Activated CD4-positive, alpha-beta T cell treated with anti-CD3 and anti-CD28 coated beads for 36 hours (primary cell): Measurements from ENCODE around the gene SLMAP. TPM values are rescaled to one million over a fixed set of nuclear protein-coding genes. Genes with fewer than 3 reads are reported as not detected.

ENCODE experiments used
- ATAC-seq: fragments of 200-7000 bp; cut with Tn5 transposase; one replicate; pipeline ENCODE4 v1.10.0; 2021; ENCODE audit warnings: mild to moderate bottlenecking, moderate library complexity
- CTCF ChIA-PET: fragments of 350-600 bp; sonication (Branson Sonifier 250); formaldehyde crosslinking; loops from one replicate; lab custom pipeline; 2021; ENCODE audit warnings: antibody characterized with exemption; lab: Charles Lee
- POLR2A ChIA-PET: fragments of 350-600 bp; sonication (Branson Sonifier 250); formaldehyde crosslinking; loops from one replicate; lab custom pipeline; 2021; ENCODE audit warnings: antibody characterized with exemption, inconsistent platforms; lab: Charles Lee
- DNase-seq: peaks from one replicate; pipeline ENCODE4 v3.0.0-alpha.2; 2020
- H3K27ac Mint-ChIP-seq: one replicate; pipeline ENCODE4 v1.8.0; 2021; ENCODE audit warnings: mixed read lengths
- H3K27me3 Mint-ChIP-seq: one replicate; pipeline ENCODE4 v1.8.0; 2021; ENCODE audit warnings: mixed read lengths
- H3K36me3 Mint-ChIP-seq: one replicate; pipeline ENCODE4 v1.8.0; 2021; ENCODE audit warnings: low read depth, mixed read lengths
- H3K4me1 Mint-ChIP-seq: one replicate; pipeline ENCODE4 v1.8.0; 2021; ENCODE audit warnings: mixed read lengths
- H3K4me3 Mint-ChIP-seq: one replicate; pipeline ENCODE4 v1.8.0; 2021; ENCODE audit warnings: mild to moderate bottlenecking, moderate library complexity, mixed read lengths
- H3K9me3 Mint-ChIP-seq: one replicate; pipeline ENCODE4 v1.8.0; 2021; ENCODE audit warnings: low read depth, mixed read lengths
- intact Hi-C, 2 experiments: fragments of 100-400 bp; cut with DNase I in 1 of 2; cut with micrococcal nuclease in 1 of 2; formaldehyde crosslinking; loops; one replicate each; pipeline versions ENCODE4 v1.14.2 to v1.15.1; 2022 to 2024; cut with DNase I, micrococcal nuclease
- total RNA-seq, 2 experiments: library from RNA; stranded (reverse); gene quantifications; one replicate each; pipeline ENCODE4 v1.2.3, GENCODE V29; 2021

SLMAP gene
- total RNA-seq, 2 experiments from 2014 or later, result 43.1 to 55.3 TPM

DNA sequence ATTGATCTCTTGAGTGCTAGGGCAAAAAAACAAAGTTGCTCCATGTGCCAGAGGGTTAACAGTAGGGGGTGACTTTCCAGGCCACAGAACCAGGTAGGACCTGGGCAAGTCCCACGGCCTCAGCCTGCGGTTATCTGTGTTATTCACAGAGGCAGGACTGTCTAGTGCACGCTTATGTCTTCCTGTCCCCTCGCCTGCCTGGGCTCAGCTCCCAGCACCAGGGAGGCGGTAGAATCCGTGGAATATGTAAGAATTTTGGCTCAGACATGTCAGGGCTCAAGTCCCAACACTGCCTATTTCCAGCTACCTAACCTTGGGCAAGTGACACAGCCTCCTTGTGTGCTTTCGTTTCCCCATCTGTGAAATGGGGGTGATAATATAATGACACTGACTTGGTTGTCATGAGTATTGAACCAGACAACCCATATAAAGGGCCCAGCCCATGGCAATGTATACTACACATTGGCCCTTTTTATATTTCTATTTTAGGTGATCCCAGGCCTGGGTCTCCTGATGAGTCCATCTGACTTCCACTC is 207.8 kb downstream of the SLMAP start:
- Mint-ChIP-seq H3K4me1 (peaks cover 16% of the 10 kb centered on the region), H3K4me3 (no peak overlapping the region), H3K36me3 (no peaks in the 10 kb centered on the region), H3K9me3 (peaks cover 4% of the 10 kb centered on the region), H3K27ac (no peak overlapping the region), H3K27me3 (no peaks in the 10 kb centered on the region)
- intact Hi-C loops, result loop anchor here (2.0 to 5.0 kb wide), 3 partner anchors 45 to 209 kb away; partner anchors contain the start of gene FLNB (in 1 of the 2)
- no peak for ATAC-seq
- CTCF ChIA-PET, result interaction anchor here (1.3 to 1.6 kb wide), 2 partner anchors 23 to 88 kb away, joined by 3 to 4 read pairs; no protein-coding TSS in a partner anchor
- POLR2A ChIA-PET, result no interaction called here
- DNase-seq, result no peak

DNA sequence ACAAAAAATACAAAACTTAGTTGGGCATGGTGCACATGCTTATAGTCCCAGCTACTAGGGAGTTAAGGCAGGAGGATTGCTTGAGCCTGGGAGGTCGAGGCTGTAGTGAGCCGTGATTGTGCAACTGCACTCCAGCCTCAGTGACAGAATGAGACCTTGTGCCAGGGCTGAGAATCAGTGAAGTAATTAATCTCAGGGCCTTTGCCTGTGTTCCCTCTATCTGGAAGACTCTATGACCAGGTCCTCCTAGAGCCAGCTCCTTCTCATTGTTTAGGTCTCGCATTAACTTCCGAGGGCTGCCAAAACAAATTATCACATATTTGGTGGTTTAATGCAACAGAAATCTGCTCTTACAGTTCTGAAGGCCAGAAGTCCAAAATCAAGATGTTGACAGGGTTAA is 210.7 kb downstream of the SLMAP start:
- intact Hi-C loops, result no loop called here
- Mint-ChIP-seq H3K9me3 (peaks cover 4% of the 10 kb centered on the region), H3K36me3 (no peaks in the 10 kb centered on the region), H3K27ac (no peak overlapping the region), H3K4me3 (no peak overlapping the region), H3K27me3 (peaks cover 1% of the 10 kb centered on the region), H3K4me1 (peaks cover 17% of the 10 kb centered on the region)
- DNase-seq (no peak), ATAC-seq (no peak)
- ChIA-PET POLR2A (no interaction called here), CTCF (interaction anchor here (0.7 kb wide), 1 partner anchor 335 kb away, joined by 3 read pairs; no protein-coding TSS in a partner anchor)

DNA sequence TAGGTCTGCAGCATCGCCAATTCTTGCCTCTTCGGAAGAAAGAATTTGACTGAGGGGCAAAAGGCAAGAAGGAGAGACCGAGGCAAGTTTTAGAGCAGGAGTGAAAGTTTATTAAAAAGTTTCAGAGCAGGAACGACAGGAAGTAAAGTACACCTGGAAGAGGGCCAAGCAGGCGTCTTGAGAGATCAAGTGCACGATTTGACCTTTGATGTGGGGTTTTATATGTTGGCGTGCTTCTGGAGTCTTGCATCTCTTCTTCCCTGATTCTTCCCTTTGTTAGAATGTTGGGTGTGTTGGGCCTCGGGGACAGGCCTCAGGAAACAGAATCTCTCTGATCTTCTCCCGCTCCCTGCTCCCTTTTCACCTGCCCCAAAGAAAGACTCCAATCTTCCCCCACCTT is 211.5 kb downstream of the SLMAP start:
- H3K36me3 Mint-ChIP-seq, result no peaks in the 10 kb centered on the region
- H3K27me3 Mint-ChIP-seq, result peaks cover 1% of the 10 kb centered on the region
- ChIA-PET POLR2A (interaction anchor here (0.6 kb wide), 1 partner anchor 22 kb away, joined by 9 read pairs; no protein-coding TSS in a partner anchor), CTCF (no interaction called here)
- H3K9me3 Mint-ChIP-seq, result peaks cover 4% of the 10 kb centered on the region
- H3K27ac Mint-ChIP-seq, result peak overlapping the region; percentile 29
- DNase-seq (peak; percentile 18), ATAC-seq (no peak)
- intact Hi-C loops, result no loop called here
- peaks cover 19% of the 10 kb centered on the region for H3K4me1 Mint-ChIP-seq
- no peak overlapping the region for H3K4me3 Mint-ChIP-seq

DNA sequence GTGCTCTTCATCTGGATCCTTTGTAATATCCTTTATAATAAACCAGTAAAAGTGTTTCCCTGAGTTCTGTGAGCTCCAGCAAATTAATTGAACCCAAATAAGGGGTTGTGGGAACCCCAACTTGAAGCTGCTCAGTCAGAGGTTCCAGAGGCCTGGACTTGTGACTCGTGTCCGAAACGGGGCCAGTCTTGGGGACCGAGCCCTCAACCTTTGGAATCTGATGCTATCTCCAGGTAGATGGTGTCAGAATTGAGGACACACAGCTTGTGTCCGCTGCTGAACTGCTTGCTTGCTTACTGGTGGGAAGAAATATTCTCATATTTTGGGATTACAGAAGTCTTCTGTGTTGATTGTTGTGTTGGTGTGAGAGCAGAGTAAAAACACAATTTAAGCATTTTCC is 212.4 kb downstream of the SLMAP start:
- ChIA-PET CTCF (interaction anchor here (0.6 to 1.0 kb wide), 2 partner anchors 178 to 209 kb away, joined by 3 to 4 read pairs; no protein-coding TSS in a partner anchor), POLR2A (no interaction called here)
- Mint-ChIP-seq H3K27ac (no peak overlapping the region), H3K9me3 (peaks cover 4% of the 10 kb centered on the region), H3K36me3 (no peaks in the 10 kb centered on the region), H3K4me3 (no peak overlapping the region), H3K4me1 (peaks cover 19% of the 10 kb centered on the region), H3K27me3 (peaks cover 1% of the 10 kb centered on the region)
- ATAC-seq (no peak), DNase-seq (no peak)
- intact Hi-C loops, result no loop called here

DNA sequence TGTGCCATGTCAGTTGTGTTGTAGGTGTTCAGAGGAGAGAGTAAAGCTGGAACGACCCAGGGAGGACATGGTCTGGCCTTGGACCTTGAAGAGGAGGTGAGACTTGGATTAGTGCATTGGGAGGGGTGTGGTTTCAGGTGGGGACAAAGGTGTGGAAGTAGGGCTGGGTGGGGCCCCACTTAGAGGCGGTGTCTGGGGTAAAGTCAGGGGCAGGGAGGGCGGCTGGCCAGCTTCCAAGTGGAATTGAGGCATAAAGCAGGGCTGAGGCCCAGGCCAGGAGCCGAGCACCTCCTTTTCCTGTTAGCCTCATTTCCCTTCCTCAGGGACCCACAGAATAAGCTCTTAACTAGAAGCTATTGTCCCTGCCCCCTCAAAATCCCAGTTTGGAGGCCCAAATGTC is 215.9 kb downstream of the SLMAP start:
- Mint-ChIP-seq H3K27ac (no peak overlapping the region), H3K27me3 (peaks cover 1% of the 10 kb centered on the region), H3K4me3 (no peak overlapping the region), H3K36me3 (no peaks in the 10 kb centered on the region), H3K4me1 (peaks cover 16% of the 10 kb centered on the region), H3K9me3 (peaks cover 4% of the 10 kb centered on the region)
- CTCF ChIA-PET, result interaction anchor here (0.7 kb wide), 1 partner anchor 421 kb away, joined by 3 read pairs; no protein-coding TSS in a partner anchor
- POLR2A ChIA-PET, result no interaction called here
- DNase-seq (no peak), ATAC-seq (no peak)
- intact Hi-C loops, result no loop called here

DNA sequence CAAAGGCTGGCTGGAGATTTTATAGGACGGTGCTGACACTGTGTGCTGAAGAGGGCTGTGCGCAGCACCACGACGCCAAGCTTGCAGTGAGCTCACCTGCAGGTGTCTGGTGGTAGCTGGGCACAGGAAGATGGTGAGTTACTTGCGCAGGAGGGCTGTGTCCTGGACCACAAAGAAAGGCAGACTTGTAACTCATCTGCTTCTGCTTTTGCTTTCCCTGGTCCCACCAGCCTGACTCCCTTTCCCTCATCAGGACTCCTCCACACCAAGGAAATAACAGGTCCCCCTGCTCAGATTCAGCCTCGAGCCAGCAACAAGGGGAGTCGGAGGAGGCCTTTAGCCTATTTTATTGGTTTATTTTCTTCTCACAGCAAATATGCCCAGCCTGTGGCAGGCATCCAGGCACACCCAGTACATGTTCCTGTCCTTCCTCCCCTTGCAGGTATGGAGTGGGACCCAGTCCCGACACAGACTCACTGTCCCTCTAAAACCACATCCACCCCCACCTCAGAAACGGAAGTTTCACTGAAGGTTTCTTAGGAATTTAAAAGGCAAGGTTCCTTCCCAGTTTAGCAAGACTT is 216.5 kb downstream of the SLMAP start:
- Mint-ChIP-seq H3K4me1 (peaks cover 9% of the 10 kb centered on the region), H3K36me3 (no peaks in the 10 kb centered on the region), H3K9me3 (no peaks in the 10 kb centered on the region), H3K4me3 (no peak overlapping the region), H3K27ac (no peak overlapping the region), H3K27me3 (peaks cover 1% of the 10 kb centered on the region)
- no peak for DNase-seq
- no peak for ATAC-seq
- ChIA-PET POLR2A (interaction anchor here (0.6 kb wide), 1 partner anchor 104 kb away, joined by 8 read pairs; no protein-coding TSS in a partner anchor), CTCF (interaction anchor here (0.6 to 0.7 kb wide), 2 partner anchors 54 to 421 kb away, joined by 3 read pairs; no protein-coding TSS in a partner anchor)
- intact Hi-C loops, result no loop called here

DNA sequence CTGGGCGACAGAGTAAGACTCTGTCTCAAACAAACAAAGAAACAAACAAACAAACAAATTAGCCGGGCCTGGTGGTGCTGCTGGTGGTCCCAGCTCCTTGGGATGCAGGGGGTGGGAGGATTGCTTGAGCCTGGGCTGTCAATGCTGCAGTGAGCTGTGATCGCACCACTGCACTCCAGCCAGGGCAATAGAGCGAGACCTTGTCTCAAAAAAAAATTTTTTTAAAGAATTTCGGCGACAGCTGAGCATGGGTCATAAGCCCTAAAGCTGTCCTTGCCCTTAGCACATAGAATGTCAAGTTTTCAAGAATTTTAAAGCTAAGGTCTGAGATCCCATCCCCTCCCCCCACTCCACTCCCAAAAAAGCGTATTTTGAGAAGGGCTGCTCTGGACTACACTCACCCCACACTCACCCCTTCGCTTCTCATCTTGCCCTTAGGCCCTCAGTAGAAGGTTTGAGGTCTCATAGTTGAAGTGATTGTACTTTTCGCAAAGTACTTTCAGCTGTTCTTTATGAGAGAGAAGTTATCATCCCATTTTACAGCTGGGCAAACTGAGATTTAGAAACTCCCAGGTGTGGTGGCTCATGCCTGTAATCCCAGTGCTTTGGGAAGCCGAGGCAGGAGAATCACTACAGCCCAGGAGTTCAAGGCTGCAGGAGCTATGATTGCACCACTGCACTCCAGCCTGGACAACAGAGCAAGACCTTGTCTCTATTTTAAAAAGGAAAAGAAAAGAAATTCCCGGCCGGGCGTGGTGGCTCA is 217.8 kb downstream of the SLMAP start:
- no peak for ATAC-seq

DNA sequence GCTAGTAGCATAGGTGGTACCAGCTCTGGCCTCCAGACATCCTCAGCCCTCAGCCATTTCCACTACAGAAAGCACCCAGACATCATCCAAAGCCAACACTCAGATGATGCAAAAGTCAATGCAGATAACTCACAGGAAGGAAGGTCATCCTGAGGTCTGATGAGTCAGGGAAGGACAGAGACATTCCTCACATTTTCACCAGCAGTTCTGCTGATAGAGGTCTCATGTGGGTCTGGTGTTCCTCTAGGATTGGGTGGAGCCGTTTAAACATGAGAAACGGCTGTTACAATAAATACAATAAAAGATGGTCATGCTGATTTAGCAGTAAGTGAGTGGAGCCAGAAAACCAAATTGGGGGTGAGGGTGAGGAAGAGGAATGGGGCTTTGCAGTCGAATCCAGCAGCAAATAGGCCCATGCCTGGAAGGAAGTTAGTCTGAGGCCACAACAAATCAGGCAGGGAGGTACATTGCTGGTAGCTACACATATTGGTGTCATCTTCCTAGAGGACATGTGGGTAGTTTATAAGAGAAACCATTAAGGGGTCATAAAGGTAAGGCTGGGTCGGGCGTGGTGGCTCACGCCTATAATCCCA is 218.8 kb downstream of the SLMAP start:
- no peak for ATAC-seq
- CTCF ChIA-PET, result interaction anchor here (0.8 kb wide), 1 partner anchor 10 kb away, joined by 3 read pairs; no protein-coding TSS in a partner anchor

More for the DNA sequence above, 217.8 kb downstream of the SLMAP start:
- no peaks in the 10 kb centered on the region for H3K9me3 Mint-ChIP-seq
- no peak overlapping the region for H3K27ac Mint-ChIP-seq
- H3K4me1 Mint-ChIP-seq, result peaks cover 3% of the 10 kb centered on the region
- intact Hi-C loops, result no loop called here
- no peaks in the 10 kb centered on the region for H3K36me3 Mint-ChIP-seq
- CTCF ChIA-PET, result no interaction called here
- POLR2A ChIA-PET, result interaction anchor here (0.6 kb wide), 1 partner anchor 103 kb away, joined by 3 read pairs; no protein-coding TSS in a partner anchor
- no peak overlapping the region for H3K4me3 Mint-ChIP-seq
- H3K27me3 Mint-ChIP-seq, result peaks cover 1% of the 10 kb centered on the region
- DNase-seq, result no peak

DNA sequence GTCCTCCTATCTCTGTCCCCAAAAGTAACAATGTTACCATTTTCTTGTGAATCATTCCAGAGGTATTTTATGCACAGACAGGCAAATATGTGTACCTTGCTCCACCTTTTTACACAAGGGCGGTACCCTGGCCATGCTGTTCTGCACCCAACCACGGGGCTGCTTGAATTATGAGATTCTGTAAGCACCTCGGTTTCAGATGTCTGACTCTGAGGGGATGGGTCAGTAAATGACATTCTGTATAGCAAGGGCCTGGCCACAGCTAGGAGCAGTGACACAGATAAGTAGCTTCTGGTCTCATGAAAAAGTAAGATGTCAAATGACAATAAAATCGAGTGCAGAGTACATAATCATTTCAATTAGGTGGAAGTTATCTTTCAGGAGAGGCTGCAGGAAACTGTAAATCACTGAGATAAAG is 221.7 kb downstream of the SLMAP start:
- intact Hi-C loops, result no loop called here
- no peaks in the 10 kb centered on the region for H3K36me3 Mint-ChIP-seq
- DNase-seq, result no peak
- H3K4me1 Mint-ChIP-seq, result peaks cover 5% of the 10 kb centered on the region
- ChIA-PET CTCF (interaction anchor here (0.7 to 1.1 kb wide), 3 partner anchors 12 to 189 kb away, joined by 3 to 4 read pairs (median 3); no protein-coding TSS in a partner anchor), POLR2A (no interaction called here)
- H3K27ac Mint-ChIP-seq, result no peak overlapping the region
- H3K9me3 Mint-ChIP-seq, result no peaks in the 10 kb centered on the region
- no peak overlapping the region for H3K4me3 Mint-ChIP-seq
- no peak for ATAC-seq
- no peaks in the 10 kb centered on the region for H3K27me3 Mint-ChIP-seq

More for the DNA sequence above, 218.8 kb downstream of the SLMAP start:
- intact Hi-C loops, result no loop called here
- H3K36me3 Mint-ChIP-seq, result no peaks in the 10 kb centered on the region
- no peak for DNase-seq
- H3K9me3 Mint-ChIP-seq, result no peaks in the 10 kb centered on the region
- no peak overlapping the region for H3K4me3 Mint-ChIP-seq
- peaks cover 1% of the 10 kb centered on the region for H3K27me3 Mint-ChIP-seq
- no peak overlapping the region for H3K27ac Mint-ChIP-seq
- POLR2A ChIA-PET, result interaction anchor here (0.6 kb wide), 1 partner anchor 104 kb away, joined by 3 read pairs; no protein-coding TSS in a partner anchor
- peaks cover 3% of the 10 kb centered on the region for H3K4me1 Mint-ChIP-seq

DNA sequence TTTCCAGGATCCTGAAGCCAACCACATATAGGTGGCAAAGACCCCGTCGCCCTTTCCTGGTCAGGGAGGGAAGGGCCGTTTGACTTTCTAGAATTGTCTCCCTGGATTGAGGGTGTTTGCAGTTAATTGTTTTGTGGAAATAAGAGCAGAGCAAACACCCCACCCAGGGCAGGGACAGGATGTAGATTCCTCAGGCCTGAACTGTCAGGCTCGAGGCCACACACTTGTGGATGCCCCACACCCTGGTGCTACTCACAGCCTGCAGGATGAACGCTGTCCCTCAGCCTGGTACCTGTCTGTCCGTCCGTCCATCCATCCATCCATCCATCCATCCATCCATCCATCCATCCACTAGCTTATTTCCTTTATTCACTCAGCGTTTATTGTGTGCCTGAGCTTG is 222.2 kb downstream of the SLMAP start:
- ChIA-PET POLR2A (no interaction called here), CTCF (interaction anchor here (0.7 to 0.8 kb wide), 2 partner anchors 15 to 189 kb away, joined by 3 to 4 read pairs; no protein-coding TSS in a partner anchor)
- DNase-seq (no peak), ATAC-seq (no peak)
- no peaks in the 10 kb centered on the region for H3K9me3 Mint-ChIP-seq
- H3K36me3 Mint-ChIP-seq, result no peaks in the 10 kb centered on the region
- H3K27me3 Mint-ChIP-seq, result no peaks in the 10 kb centered on the region
- H3K27ac Mint-ChIP-seq, result no peak overlapping the region
- no peak overlapping the region for H3K4me3 Mint-ChIP-seq
- H3K4me1 Mint-ChIP-seq, result peaks cover 9% of the 10 kb centered on the region
- intact Hi-C loops, result no loop called here
